Lower leg skin (tissue), 3 donors: ENCODE measurements around the gene RHOXF2.

Experiments
- POLR2A ChIP-seq, 2 donors: fragments of 450-650 bp; IDR thresholded peaks; one replicate each; pipeline ENCODE4 v1.6.1; 2016 to 2017; ENCODE audit warnings: antibody characterized with exemption in 2 of 2, mild to moderate bottlenecking in 1 of 2, moderate library complexity in 1 of 2
- TF ChIP-seq, protein P1 (sequence below), 3 donors: fragments of 450-650 bp; IDR thresholded peaks; one replicate each; pipeline ENCODE4 v1.5.1; 2016; ENCODE audit warnings: antibody characterized with exemption in 3 of 3, mild to moderate bottlenecking in 3 of 3, moderate library complexity in 2 of 3

DNA sequence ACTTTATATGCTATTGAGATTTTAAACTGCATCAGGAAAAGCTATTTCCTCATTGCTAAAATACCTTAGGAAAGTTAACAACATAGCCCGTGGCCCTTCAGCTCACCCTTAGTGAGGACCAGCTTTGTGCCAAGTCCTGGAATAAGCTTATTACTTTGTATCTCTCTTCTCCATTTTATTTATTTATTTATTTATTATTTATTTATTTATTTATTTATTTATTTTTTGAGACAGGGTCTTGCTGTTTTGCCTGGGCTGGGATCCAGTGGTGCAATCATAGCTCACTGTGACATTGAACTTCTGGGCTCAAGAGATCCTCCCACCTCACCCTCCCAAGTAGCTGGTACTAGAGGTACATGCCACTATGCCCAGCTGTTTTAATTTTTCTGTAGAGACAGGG, 49.0 kb upstream of the RHOXF2 start:
- TF ChIP-seq, protein P1, sequence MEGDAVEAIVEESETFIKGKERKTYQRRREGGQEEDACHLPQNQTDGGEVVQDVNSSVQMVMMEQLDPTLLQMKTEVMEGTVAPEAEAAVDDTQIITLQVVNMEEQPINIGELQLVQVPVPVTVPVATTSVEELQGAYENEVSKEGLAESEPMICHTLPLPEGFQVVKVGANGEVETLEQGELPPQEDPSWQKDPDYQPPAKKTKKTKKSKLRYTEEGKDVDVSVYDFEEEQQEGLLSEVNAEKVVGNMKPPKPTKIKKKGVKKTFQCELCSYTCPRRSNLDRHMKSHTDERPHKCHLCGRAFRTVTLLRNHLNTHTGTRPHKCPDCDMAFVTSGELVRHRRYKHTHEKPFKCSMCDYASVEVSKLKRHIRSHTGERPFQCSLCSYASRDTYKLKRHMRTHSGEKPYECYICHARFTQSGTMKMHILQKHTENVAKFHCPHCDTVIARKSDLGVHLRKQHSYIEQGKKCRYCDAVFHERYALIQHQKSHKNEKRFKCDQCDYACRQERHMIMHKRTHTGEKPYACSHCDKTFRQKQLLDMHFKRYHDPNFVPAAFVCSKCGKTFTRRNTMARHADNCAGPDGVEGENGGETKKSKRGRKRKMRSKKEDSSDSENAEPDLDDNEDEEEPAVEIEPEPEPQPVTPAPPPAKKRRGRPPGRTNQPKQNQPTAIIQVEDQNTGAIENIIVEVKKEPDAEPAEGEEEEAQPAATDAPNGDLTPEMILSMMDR (IDR thresholded peaks at IDR 0.05): no peak
- TF ChIP-seq POLR2A (IDR thresholded peaks at IDR 0.05): no peak
